Karpas-422 (cell line): ENCODE data around the gene VIPR1. TPM values are rescaled to one million over a fixed set of nuclear protein-coding genes. Genes with fewer than 3 reads are reported as not detected.

Experiments used
- DNase-seq: peaks from one replicate; pipeline ENCODE4 v3.0.0-alpha.2; 2015
- H2AFZ ChIP-seq: fragments of 200-600 bp; sonication (generic); 2 replicates; pipeline ENCODE4 v1.6.1; 2014; ENCODE audit warnings: antibody characterized with exemption, low read length, mixed read lengths
- H3K27ac ChIP-seq: fragments of 200-600 bp; sonication (generic); 2 replicates; pipeline ENCODE4 v1.5.1; 2014; ENCODE audit warnings: mild to moderate bottlenecking, low read length, moderate library complexity
- H3K27me3 ChIP-seq: fragments of 200-600 bp; sonication (generic); 2 replicates; pipeline ENCODE4 v1.6.1; 2014; ENCODE audit warnings: low read length, mixed read lengths
- H3K36me3 ChIP-seq: fragments of 200-600 bp; sonication (generic); 2 replicates; pipeline ENCODE4 v1.6.1; 2014; ENCODE audit warnings: low read length, mixed read lengths; ENCODE audit not compliant: insufficient read depth
- H3K4me1 ChIP-seq: fragments of 200-600 bp; sonication (generic); 2 replicates; pipeline ENCODE4 v1.6.1; 2014; ENCODE audit warnings: mild to moderate bottlenecking, low read length, mixed read lengths
- H3K4me2 ChIP-seq: fragments of 200-600 bp; sonication (generic); 2 replicates; pipeline ENCODE4 v1.6.1; 2014; ENCODE audit warnings: low read length, low read depth, mild to moderate bottlenecking; ENCODE audit not compliant: poor library complexity, severe bottlenecking
- H3K4me3 ChIP-seq: fragments of 200-600 bp; sonication (generic); 2 replicates; pipeline ENCODE4 v1.5.1; 2014; ENCODE audit warnings: mild to moderate bottlenecking, antibody characterized with exemption, low read length, mixed read lengths
- H3K79me2 ChIP-seq: fragments of 200-600 bp; sonication (generic); 2 replicates; pipeline ENCODE4 v1.6.1; 2014; ENCODE audit warnings: mild to moderate bottlenecking, low read length, mixed read lengths
- H3K9ac ChIP-seq: fragments of 200-600 bp; sonication (generic); 2 replicates; pipeline ENCODE4 v1.6.0; 2014; ENCODE audit warnings: low read length
- H3K9me2 ChIP-seq: fragments of 200-600 bp; sonication (generic), shearing (Covaris generic); replicated peaks from 2 replicates; pipeline ENCODE4 v1.6.0; 2014; ENCODE audit warnings: mild to moderate bottlenecking, low read length, moderate library complexity; ENCODE audit not compliant: insufficient read depth
- H3K9me3 ChIP-seq: fragments of 300-700, 200-600 bp; sonication (generic); 2 replicates; pipeline ENCODE4 v1.6.1; 2014; ENCODE audit warnings: low read length, mixed read lengths
- H4K20me1 ChIP-seq: fragments of 200-600 bp; sonication (generic); 2 replicates; pipeline ENCODE4 v1.6.1; 2014; ENCODE audit warnings: mild to moderate bottlenecking, antibody characterized with exemption, low read length, low read depth; ENCODE audit not compliant: insufficient read depth
- total RNA-seq: library from RNA; depleted of rRNA; stranded (reverse); fragments of >200 nt; shearing (Covaris generic); gene quantifications from 2 replicates; pipeline ENCODE4 v1.2.3, GENCODE V29; 2014; ENCODE audit warnings: low replicate concordance

Gene VIPR1
- total RNA-seq, 1 experiment from 2014 or later = 0.41 TPM

GRCh38 chr3:42510325-42510724 is 7.9 kb downstream of the VIPR1 start:
- DNase-seq = no peak
- Histone ChIP-seq H2AFZ (no peak overlapping the region), H3K4me1 (no peaks in the 10 kb centered on the region), H4K20me1 (no peaks in the 10 kb centered on the region), H3K9me3 (no peaks in the 10 kb centered on the region), H3K27ac (no peak overlapping the region), H3K79me2 (no peaks in the 10 kb centered on the region), H3K27me3 (no peaks in the 10 kb centered on the region), H3K4me3 (no peak overlapping the region), H3K9me2 (no peaks in the 10 kb centered on the region), H3K4me2 (no peak overlapping the region), H3K9ac (no peak overlapping the region), H3K36me3 (no peaks in the 10 kb centered on the region)

GRCh38 chr3:42511201-42511600 is 8.8 kb downstream of the VIPR1 start:
- Histone ChIP-seq H3K4me1 (no peaks in the 10 kb centered on the region), H3K36me3 (no peaks in the 10 kb centered on the region), H3K9me2 (no peaks in the 10 kb centered on the region), H3K79me2 (no peaks in the 10 kb centered on the region), H3K4me3 (no peak overlapping the region), H3K4me2 (no peak overlapping the region), H3K9ac (no peak overlapping the region), H3K9me3 (no peaks in the 10 kb centered on the region), H3K27ac (no peak overlapping the region), H2AFZ (no peak overlapping the region), H4K20me1 (no peaks in the 10 kb centered on the region), H3K27me3 (no peaks in the 10 kb centered on the region)
- DNase-seq = no peak

GRCh38 chr3:42511736-42512135 is 9.3 kb downstream of the VIPR1 start:
- Histone ChIP-seq H2AFZ (no peak overlapping the region), H3K4me3 (no peak overlapping the region), H3K27me3 (no peaks in the 10 kb centered on the region), H3K36me3 (no peaks in the 10 kb centered on the region), H4K20me1 (no peaks in the 10 kb centered on the region), H3K79me2 (no peaks in the 10 kb centered on the region), H3K9me3 (no peaks in the 10 kb centered on the region), H3K9me2 (no peaks in the 10 kb centered on the region), H3K9ac (no peak overlapping the region), H3K4me2 (no peak overlapping the region), H3K4me1 (peaks cover under 1% of the 10 kb centered on the region), H3K27ac (no peak overlapping the region)
- no peak for DNase-seq

- Histone ChIP-seq H4K20me1 (no peaks in the 10 kb centered on the region), H3K4me3 (no peak overlapping the region), H3K4me2 (no peak overlapping the region), H3K9me2 (no peaks in the 10 kb centered on the region), H3K9me3 (no peaks in the 10 kb centered on the region), H3K27me3 (no peaks in the 10 kb centered on the region), H3K27ac (no peak overlapping the region), H3K4me1 (peaks cover 8% of the 10 kb centered on the region), H3K36me3 (no peaks in the 10 kb centered on the region), H3K9ac (no peak overlapping the region), H2AFZ (no peak overlapping the region), H3K79me2 (no peaks in the 10 kb centered on the region)
- DNase-seq = no peak
These were observed 10.7 kb downstream of the VIPR1 start for GRCh38 chr3:42513121-42513520.

GRCh38 chr3:42513521-42513920 is 11.1 kb downstream of the VIPR1 start:
- Histone ChIP-seq H3K4me1 (peaks cover 8% of the 10 kb centered on the region), H3K36me3 (no peaks in the 10 kb centered on the region), H3K27me3 (no peaks in the 10 kb centered on the region), H3K4me2 (no peak overlapping the region), H3K9me3 (no peaks in the 10 kb centered on the region), H2AFZ (no peak overlapping the region), H3K4me3 (no peak overlapping the region), H3K9ac (no peak overlapping the region), H3K79me2 (no peaks in the 10 kb centered on the region), H3K9me2 (no peaks in the 10 kb centered on the region), H3K27ac (no peak overlapping the region), H4K20me1 (no peaks in the 10 kb centered on the region)
- no peak for DNase-seq

GRCh38 chr3:42514876-42515275 is 12.4 kb downstream of the VIPR1 start:
- no peaks in the 10 kb centered on the region for H3K36me3 ChIP-seq
- H3K79me2 ChIP-seq = no peaks in the 10 kb centered on the region
- no peak overlapping the region for H3K4me2 ChIP-seq
- H3K4me1 ChIP-seq = peaks cover 8% of the 10 kb centered on the region
- no peak for DNase-seq
- no peak overlapping the region for H3K27ac ChIP-seq
- H4K20me1 ChIP-seq = no peaks in the 10 kb centered on the region
- no peaks in the 10 kb centered on the region for H3K27me3 ChIP-seq
- no peak overlapping the region for H3K9ac ChIP-seq
- H2AFZ ChIP-seq = no peak overlapping the region
- H3K4me3 ChIP-seq = no peak overlapping the region
- H3K9me2 ChIP-seq = no peaks in the 10 kb centered on the region
- no peaks in the 10 kb centered on the region for H3K9me3 ChIP-seq

GRCh38 chr3:42515391-42515916 is 13.0 kb downstream of the VIPR1 start:
- Histone ChIP-seq H3K36me3 (no peaks in the 10 kb centered on the region), H3K27me3 (no peaks in the 10 kb centered on the region), H3K9ac (no peak overlapping the region), H4K20me1 (no peaks in the 10 kb centered on the region), H3K4me2 (no peak overlapping the region), H3K4me3 (no peak overlapping the region), H3K9me3 (no peaks in the 10 kb centered on the region), H3K79me2 (no peaks in the 10 kb centered on the region), H2AFZ (no peak overlapping the region), H3K4me1 (peaks cover 8% of the 10 kb centered on the region), H3K9me2 (no peaks in the 10 kb centered on the region), H3K27ac (no peak overlapping the region)
- no peak for DNase-seq

- Histone ChIP-seq H3K9me3 (no peaks in the 10 kb centered on the region), H2AFZ (no peak overlapping the region), H3K4me2 (no peak overlapping the region), H3K4me1 (peaks cover 8% of the 10 kb centered on the region), H3K36me3 (no peaks in the 10 kb centered on the region), H3K9ac (no peak overlapping the region), H3K27ac (no peak overlapping the region), H3K9me2 (no peaks in the 10 kb centered on the region), H3K79me2 (no peaks in the 10 kb centered on the region), H3K27me3 (no peaks in the 10 kb centered on the region), H3K4me3 (no peak overlapping the region), H4K20me1 (no peaks in the 10 kb centered on the region)
- no peak for DNase-seq
These were observed 13.5 kb downstream of the VIPR1 start for GRCh38 chr3:42515976-42516375.

GRCh38 chr3:42516443-42516842 is 14.0 kb downstream of the VIPR1 start:
- Histone ChIP-seq H3K4me3 (no peak overlapping the region), H3K9me3 (no peaks in the 10 kb centered on the region), H3K9me2 (no peaks in the 10 kb centered on the region), H4K20me1 (no peaks in the 10 kb centered on the region), H3K9ac (no peak overlapping the region), H2AFZ (no peak overlapping the region), H3K4me2 (no peak overlapping the region), H3K27ac (no peak overlapping the region), H3K36me3 (no peaks in the 10 kb centered on the region), H3K27me3 (no peaks in the 10 kb centered on the region), H3K79me2 (no peaks in the 10 kb centered on the region), H3K4me1 (peaks cover 8% of the 10 kb centered on the region)
- DNase-seq = no peak
